Gastrocnemius medialis (tissue), 4 donors: ENCODE results near the gene LEFTY2.

ENCODE experiments used
- CTCF ChIP-seq, 5 experiments: fragments of 450-650 bp in 3 of 5; fragments of 200-600 bp in 2 of 5; sonication (generic) in 2 of 5; IDR thresholded peaks in 4 of 5; conservative IDR thresholded peaks in 1 of 5; 1 replicate in 4 of 5; 2 replicates in 1 of 5; pipeline ENCODE4 v1.5.1; 2016 to 2019; ENCODE audit warnings: antibody characterized with exemption in 5 of 5, mild to moderate bottlenecking in 3 of 5, moderate library complexity in 3 of 5
- POLR2A ChIP-seq, 2 donors: fragments of 450-650 bp; IDR thresholded peaks; one replicate each; pipeline ENCODE4 v1.6.1; 2017; ENCODE audit warnings: antibody characterized with exemption in 2 of 2, mild to moderate bottlenecking in 2 of 2, moderate library complexity in 2 of 2

- TF ChIP-seq CTCF (IDR thresholded peaks at IDR 0.05 in 4 of 5, conservative IDR thresholded peaks at IDR 0.05 in 1 of 5) = no peak
- TF ChIP-seq POLR2A (IDR thresholded peaks at IDR 0.05) = no peak
Observed at GRCh38 chr1:225977937-225978748, 37.1 kb upstream of the LEFTY2 start.
